ENCODE data around the gene SF3B2.
"Not testable (repeated sequence)": the region's sequence is repeated elsewhere in the genome, so short reads cannot be mapped to it uniquely, and the experiment has no call there.

Gene SF3B2

GRCh38 chr11:66020212-66020611 is 32.0 kb upstream of the SF3B2 start:
- no peak for DNase-seq

- DNase-seq, result no peak
Measured at GRCh38 chr11:66020618-66021357, 31.4 kb upstream of the SF3B2 start.

DNA sequence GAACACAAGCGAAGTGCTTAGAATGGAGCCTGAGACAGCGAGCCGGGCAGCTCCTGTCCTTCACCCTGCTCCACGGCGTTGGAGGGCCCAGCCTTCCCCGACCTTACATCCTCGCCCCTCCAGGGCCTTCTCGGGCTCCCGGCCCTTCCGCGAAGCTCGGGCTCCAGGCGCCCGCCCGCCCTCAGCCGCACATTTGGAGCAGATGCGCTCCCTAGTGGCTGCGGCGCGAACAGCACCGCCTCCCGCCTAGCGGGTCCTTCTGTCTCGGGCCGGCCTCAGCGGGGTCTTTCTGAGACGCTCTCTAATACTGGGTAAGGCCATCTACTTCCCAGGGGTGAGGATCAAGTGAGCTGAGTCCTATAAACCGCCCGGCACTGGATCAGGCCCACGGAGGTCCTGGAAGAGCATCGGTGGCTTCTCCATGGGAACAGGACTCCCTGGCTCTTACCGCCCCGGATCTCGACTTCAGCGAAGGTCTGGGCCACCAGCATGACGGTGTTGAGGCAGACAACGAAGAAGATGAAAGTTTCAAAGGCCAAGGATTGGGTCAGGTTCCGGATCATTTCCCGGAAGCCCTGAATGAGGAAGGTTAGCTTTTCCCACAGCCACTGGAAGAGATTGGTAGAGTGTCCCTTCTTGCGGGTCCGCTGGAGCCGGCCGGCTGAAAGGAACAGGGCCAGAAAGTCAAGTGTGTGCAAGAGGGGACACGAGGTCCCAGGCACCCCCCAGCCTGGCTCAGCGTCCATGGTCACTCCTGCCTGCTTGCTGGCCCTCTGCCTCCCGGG is 29.6 kb upstream of the SF3B2 start:
- DNase-seq, result peak; percentile 37

- DNase-seq, result not testable (repeated sequence)
Measured at GRCh38 chr11:66023186-66023440, 29.1 kb upstream of the SF3B2 start.

GRCh38 chr11:66026017-66026529 is 26.1 kb upstream of the SF3B2 start, which contains the start of gene CATSPER1:
CATSPER1 (minus strand) TSS chr11:66026479; CDS start chr11:66026379, 100 bp downstream.
- DNase-seq, result no peak

DNA sequence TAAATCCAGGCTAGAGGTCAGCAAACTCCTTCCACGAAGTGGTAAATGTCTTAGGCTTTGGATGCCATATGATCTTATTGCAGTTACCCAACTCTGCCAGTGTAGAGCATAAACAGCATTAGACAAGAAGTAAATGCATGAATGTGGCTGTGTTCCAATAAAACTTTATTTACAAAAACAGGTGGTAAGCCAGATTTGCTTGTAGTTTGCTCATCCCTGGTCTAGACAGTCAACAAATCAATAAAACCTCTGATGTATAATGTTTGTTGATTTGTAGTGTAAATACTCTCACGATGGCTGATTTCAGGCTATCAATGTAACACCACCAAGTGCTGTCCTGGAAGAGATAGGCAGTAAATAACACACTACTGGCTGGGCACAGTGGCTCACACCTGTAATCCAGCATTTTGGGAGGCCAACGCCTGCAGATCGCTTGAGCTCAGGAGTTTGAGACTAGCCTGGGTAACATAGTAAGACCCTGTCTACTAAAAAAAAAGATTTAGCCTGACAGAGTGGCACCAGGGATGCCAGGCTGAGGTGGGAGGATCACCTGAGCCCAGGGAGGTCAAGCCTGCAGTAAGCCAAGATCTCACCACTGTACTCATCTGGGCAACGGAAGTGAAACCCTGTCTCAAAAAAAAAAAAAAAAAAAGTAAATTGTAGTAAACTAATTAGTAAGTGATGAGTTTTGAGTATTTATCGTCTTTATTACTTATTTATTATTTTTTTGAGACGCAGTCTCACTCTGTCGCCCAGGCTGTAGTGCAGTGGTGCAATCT is 19.0 kb upstream of the SF3B2 start:
- DNase-seq, result no peak

- DNase-seq, result no peak
Measured at GRCh38 chr11:66035653-66036333, 16.4 kb upstream of the SF3B2 start.

DNA sequence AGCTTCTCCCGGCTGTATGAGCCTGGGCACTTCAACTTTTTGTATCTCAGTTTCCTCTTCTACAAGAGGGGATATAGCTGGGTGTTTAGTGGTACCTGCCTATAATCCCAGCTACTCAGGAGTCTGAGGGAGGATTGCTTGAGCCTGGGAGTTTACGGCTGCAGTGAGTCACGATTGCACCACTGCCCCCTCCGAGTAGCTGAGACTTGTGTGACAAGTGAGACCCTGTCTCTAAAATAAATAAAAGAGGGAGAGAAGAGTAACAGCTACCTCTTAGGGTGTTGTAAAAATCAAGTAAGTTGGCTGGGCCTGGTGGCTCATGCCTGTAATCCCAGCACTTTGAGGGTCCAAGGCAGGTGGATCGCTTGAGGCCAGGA is 15.8 kb upstream of the SF3B2 start:
- DNase-seq, result no peak

- DNase-seq, result no peak
Measured at GRCh38 chr11:66037327-66037726, 14.8 kb upstream of the SF3B2 start.

GRCh38 chr11:66039765-66040164 is 12.4 kb upstream of the SF3B2 start:
- no peak for DNase-seq

DNA sequence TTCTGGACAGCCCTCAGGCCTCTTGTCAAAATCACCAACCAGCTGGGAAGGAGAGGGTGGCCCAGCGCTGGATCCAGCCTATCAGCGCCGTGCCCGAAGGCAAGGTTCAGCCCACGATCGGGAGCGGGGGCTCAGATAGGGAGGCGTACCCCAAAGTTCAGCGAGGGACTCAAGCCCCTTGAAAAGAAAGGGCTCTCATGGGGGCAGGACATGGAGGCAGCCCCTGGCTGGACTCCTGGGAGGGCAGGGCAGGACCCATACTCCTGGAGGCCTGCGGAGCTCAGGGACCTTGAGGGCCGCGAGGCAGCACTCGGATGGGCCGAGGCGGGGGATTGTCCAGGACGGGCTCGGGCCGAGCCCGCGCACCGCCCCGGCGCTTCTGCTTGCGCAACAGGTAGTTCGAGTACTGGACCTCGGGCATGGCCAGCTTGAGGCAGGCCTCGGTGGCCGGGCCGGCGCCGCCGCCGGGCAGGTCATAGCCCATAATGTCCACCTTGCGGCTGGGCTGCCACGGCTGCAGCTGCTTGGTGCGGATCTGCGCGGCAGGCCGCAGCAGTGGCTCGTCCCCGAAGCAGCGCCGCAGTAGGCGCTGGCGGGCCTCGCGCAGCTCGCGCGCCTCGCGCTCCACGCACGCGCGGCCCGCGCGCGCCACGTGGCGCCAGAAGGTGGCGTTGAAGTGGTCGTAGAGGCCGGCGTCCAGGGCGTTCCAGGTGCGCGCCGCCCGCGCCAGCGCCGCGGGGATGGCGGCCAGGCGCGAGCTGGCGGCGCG is 9.8 kb upstream of the SF3B2 start:
- no peak for DNase-seq

DNA sequence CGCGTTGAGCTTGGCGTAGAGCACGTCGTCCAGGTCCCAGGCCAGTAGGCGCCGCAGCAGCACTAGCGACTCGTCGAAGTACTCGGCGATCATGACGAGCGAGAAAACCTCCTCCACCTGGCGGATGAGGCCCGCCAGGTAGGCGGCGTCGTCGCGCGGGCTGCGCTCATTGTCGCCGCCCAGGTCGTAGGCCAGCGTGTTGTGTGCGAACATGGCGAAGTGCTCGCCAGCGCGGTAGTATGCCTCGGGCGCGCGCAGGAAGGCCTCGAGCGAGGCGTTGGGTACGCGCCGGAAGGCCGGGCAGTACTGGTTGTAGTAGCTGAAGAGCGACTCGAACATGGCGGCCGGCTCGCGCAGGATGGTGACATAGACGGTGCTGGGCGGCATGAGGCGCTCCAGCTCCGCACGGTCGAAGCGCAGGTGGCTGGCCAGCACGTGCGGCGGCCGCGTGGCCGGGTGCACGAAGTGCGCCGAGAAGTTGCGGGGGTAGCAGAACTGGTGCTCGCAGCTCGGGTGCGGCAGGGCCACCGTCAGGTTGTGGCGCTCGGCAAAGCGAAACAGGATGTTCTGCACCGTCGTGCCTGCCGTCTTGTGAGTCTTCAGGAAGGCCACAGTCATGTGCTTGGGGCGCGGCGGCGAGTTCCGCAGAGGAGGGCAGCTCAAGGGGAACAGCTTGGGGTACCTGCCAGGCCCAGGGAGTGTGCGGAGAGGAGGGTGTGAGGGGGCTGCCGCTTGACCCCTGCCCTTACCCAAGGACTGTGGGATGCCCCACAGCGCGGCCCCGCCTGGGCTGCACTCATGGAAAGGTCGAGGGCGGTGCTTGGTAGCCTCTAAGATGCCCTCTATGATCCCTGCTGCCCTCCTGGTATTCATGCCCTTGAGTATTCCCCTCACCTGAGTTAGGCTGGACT is 8.9 kb upstream of the SF3B2 start:
- no peak for DNase-seq

GRCh38 chr11:66044757-66045156 is 7.4 kb upstream of the SF3B2 start:
- no peak for DNase-seq

GRCh38 chr11:66045177-66045639 is 7.0 kb upstream of the SF3B2 start:
- DNase-seq, result peak; percentile 37

- no peak for DNase-seq
Measured at GRCh38 chr11:66046901-66047300, 5.3 kb upstream of the SF3B2 start.

- DNase-seq, result no peak
Measured at GRCh38 chr11:66047541-66048365, 4.4 kb upstream of the SF3B2 start.

- DNase-seq, result peak; percentile 11
Measured at GRCh38 chr11:66048547-66049323, 3.4 kb upstream of the SF3B2 start, which contains the start of gene GAL3ST3. GAL3ST3 (minus strand) TSS chr11:66049161; CDS start chr11:66045415, 3,746 bp downstream.

- DNase-seq, result no peak
Measured at GRCh38 chr11:66050581-66051231, 1.5 kb upstream of the SF3B2 start.

All from NCI-H1694 (cell line).